Endothelial cell of umbilical vein (primary cell): ENCODE results near the gene LIG4.

Experiments used
- CTCF ChIP-seq, 2 donors: IDR thresholded peaks; 1 replicate in 1 of 2; 2 replicates in 1 of 2; pipeline ENCODE4 v1.5.1; 2011; ENCODE audit warnings: low read length in 2 of 2, mild to moderate bottlenecking in 2 of 2, moderate library complexity in 2 of 2, control low read depth in 1 of 2, inconsistent platforms in 1 of 2, low read depth in 1 of 2; ENCODE audit not compliant: insufficient read depth in 1 of 2; ENCODE audit errors: extremely low read depth in 1 of 2
- FOS ChIP-seq: IDR thresholded peaks from 2 replicates; pipeline ENCODE4 v1.6.1; 2011; ENCODE audit warnings: mild to moderate bottlenecking, low read length, moderate library complexity, borderline replicate concordance; ENCODE audit not compliant: insufficient read depth
- POLR2A ChIP-seq: IDR thresholded peaks from 2 replicates; pipeline ENCODE4 v1.6.1; 2012; ENCODE audit warnings: low read depth, mild to moderate bottlenecking, control low read depth, low read length
- POLR2AphosphoS5 ChIP-seq: IDR thresholded peaks from 2 replicates; pipeline ENCODE4 v1.6.1; 2012; ENCODE audit warnings: low read depth, mild to moderate bottlenecking, control low read depth, low read length, moderate library complexity; ENCODE audit not compliant: insufficient read depth

- no peak for TF ChIP-seq CTCF (IDR thresholded peaks at IDR 0.05; ENCODE audit: extremely low read depth in 1 of 2, insufficient read depth in 1 of 2, low read depth in 1 of 2, low read length in 2 of 2)
- no peak for TF ChIP-seq POLR2A
- no peak for TF ChIP-seq POLR2AphosphoS5
- no peak for TF ChIP-seq FOS
Measured at GRCh38 chr13:108193806-108194205, 21.5 kb downstream of the LIG4 start.
